ENCODE data around the gene TAF13.

TAF13 gene, protein sequence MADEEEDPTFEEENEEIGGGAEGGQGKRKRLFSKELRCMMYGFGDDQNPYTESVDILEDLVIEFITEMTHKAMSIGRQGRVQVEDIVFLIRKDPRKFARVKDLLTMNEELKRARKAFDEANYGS

DNA sequence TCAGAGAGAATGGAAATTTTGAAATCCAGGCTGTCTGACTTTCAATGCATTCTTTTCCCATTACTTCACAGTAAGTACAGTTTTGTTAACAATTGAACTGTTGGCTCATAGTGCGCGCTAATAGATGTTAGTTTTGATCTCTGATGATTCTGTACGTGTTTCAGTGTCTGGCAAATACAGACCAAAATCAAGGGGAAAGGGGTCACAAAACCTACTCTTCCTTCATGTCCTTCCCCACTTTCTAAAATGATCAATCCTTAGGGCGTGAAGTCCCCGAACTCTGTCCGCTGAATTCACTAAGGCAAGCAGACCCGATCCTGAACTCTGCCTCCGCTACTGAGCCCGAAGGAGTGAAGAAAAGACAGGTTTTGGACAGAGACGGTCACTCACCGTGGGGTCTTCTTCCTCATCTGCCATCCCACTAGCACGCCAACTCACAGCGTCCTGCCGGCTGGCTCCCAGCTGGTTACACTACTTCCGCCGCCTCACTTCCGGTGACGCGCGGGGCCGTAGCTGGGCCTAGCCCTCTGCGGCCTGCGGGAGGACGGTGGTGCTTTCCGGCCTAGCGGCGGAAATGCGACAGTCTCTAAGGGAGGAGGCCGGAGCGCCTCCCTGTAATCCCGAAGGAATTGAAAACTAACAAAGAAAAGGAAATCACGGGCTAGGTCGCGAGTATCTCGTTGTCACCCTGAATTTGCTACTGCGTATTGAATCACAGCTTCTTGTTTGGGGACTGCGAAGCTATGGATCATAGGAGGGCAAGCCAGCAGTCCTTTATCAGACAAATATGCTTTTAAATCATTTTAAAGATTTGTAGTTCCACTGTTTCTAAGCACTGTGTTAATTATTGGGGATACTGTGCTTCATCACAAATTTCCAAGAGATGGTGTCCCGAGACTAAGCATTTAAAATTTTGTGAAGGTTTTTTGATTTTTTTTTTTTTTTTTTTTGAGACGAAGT is at the start of gene TAF13:
TSS of gene TAF13 (minus strand) at position 473 of the 960 bp plus-strand sequence. CDS start at position 417, 56 bp downstream.
- Histone ChIP-seq H3K9ac (ENCODE audit: low read depth, low read length) (peak within 1 kb of the TSS; percentile 92), H3K9me3 (ENCODE audit: control insufficient read depth, insufficient read depth, low read length) (no peaks in the 10 kb centered on the region), H3K4me1 (ENCODE audit: insufficient read depth, low read length) (0 out of 2 replicates have a peak, but pooled peaks cover 4% of the 10 kb centered on the region), H3K36me3 (ENCODE audit: insufficient read depth, low read length) (no peaks in the 10 kb centered on the region)

- Histone ChIP-seq H3K4me1 (ENCODE audit: insufficient read depth, low read length) (no peaks in the 10 kb centered on the region), H3K36me3 (ENCODE audit: insufficient read depth, low read length) (no peaks in the 10 kb centered on the region), H3K9ac (ENCODE audit: low read depth, low read length) (no peak overlapping the region), H3K9me3 (ENCODE audit: control insufficient read depth, insufficient read depth, low read length) (no peaks in the 10 kb centered on the region)
Measured at GRCh38 chr1:109120356-109120755, 44.6 kb upstream of the TAF13 start.

GRCh38 chr1:109118089-109118488 is 42.3 kb upstream of the TAF13 start:
- H3K36me3 ChIP-seq (ENCODE audit: insufficient read depth, low read length), result no peaks in the 10 kb centered on the region
- H3K9me3 ChIP-seq (ENCODE audit: control insufficient read depth, insufficient read depth, low read length), result no peaks in the 10 kb centered on the region
- no peak overlapping the region for H3K9ac ChIP-seq (ENCODE audit: low read depth, low read length)
- no peaks in the 10 kb centered on the region for H3K4me1 ChIP-seq (ENCODE audit: insufficient read depth, low read length)

GRCh38 chr1:109116286-109116685 is 40.5 kb upstream of the TAF13 start:
- no peaks in the 10 kb centered on the region for H3K4me1 ChIP-seq (ENCODE audit: insufficient read depth, low read length)
- no peaks in the 10 kb centered on the region for H3K36me3 ChIP-seq (ENCODE audit: insufficient read depth, low read length)
- no peak overlapping the region for H3K9ac ChIP-seq (ENCODE audit: low read depth, low read length)
- no peaks in the 10 kb centered on the region for H3K9me3 ChIP-seq (ENCODE audit: control insufficient read depth, insufficient read depth, low read length)

- Histone ChIP-seq H3K9me3 (ENCODE audit: control insufficient read depth, insufficient read depth, low read length) (no peaks in the 10 kb centered on the region), H3K4me1 (ENCODE audit: insufficient read depth, low read length) (no peaks in the 10 kb centered on the region), H3K36me3 (ENCODE audit: insufficient read depth, low read length) (no peaks in the 10 kb centered on the region), H3K9ac (ENCODE audit: low read depth, low read length) (no peak overlapping the region)
Measured at GRCh38 chr1:109115685-109116084, 39.9 kb upstream of the TAF13 start.

GRCh38 chr1:109114342-109114674 is 38.5 kb upstream of the TAF13 start:
- H3K9me3 ChIP-seq (ENCODE audit: control insufficient read depth, insufficient read depth, low read length), result no peaks in the 10 kb centered on the region

GRCh38 chr1:109113590-109114341 is 38.0 kb upstream of the TAF13 start, which contains the start of gene ELAPOR1:
ELAPOR1 (plus strand) TSS chr1:109114115; CDS start chr1:109114184, 69 bp downstream.
- peak within 1 kb of the TSS; percentile 46; the same call in 1 of the 2 replicates for H3K9ac ChIP-seq (ENCODE audit: low read depth, low read length)
- H3K36me3 ChIP-seq (ENCODE audit: insufficient read depth, low read length), result no peaks in the 10 kb centered on the region
- H3K4me1 ChIP-seq (ENCODE audit: insufficient read depth, low read length), result no peaks in the 10 kb centered on the region
- H3K9me3 ChIP-seq (ENCODE audit: control insufficient read depth, insufficient read depth, low read length), result no peaks in the 10 kb centered on the region

More at GRCh38 chr1:109114342-109114674, 38.5 kb upstream of the TAF13 start:
- Histone ChIP-seq H3K9ac (ENCODE audit: low read depth, low read length) (peak overlapping the region; percentile 46; the same call in 1 of the 2 replicates), H3K36me3 (ENCODE audit: insufficient read depth, low read length) (no peaks in the 10 kb centered on the region), H3K4me1 (ENCODE audit: insufficient read depth, low read length) (no peaks in the 10 kb centered on the region)

DNA sequence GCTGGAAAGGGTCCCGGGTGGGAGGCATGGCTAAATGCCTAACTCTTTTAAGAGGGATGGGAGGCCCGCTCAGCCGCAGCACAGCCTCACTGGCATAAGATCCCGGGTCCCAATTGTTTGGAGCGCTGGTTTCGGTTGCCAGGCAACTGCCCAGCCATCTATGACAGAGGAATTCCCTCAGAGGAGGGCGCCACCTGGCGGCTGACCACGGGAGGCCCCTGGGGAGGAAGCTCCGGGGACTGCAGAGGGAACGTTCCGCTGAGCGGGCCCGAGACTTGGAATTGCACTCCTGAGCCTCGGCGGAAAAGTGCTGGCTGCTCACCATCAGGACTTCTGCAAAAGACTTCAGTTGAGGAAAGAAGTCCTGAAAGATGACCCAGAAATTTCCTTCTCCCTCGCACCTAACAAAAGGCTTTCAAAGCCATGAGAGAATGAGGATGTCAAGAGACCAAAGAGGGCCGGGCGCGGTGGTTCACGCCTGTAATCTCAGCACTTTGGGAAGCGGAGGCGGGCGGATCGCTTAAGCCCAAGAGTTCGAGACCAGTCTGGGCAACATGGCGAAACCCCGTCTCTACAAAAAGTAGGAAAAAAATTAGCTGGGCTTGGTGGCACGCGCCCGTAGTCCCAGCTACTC is 37.0 kb upstream of the TAF13 start:
- Histone ChIP-seq H3K9ac (ENCODE audit: low read depth, low read length) (peak overlapping the region; percentile 46; the same call in 1 of the 2 replicates), H3K4me1 (ENCODE audit: insufficient read depth, low read length) (no peaks in the 10 kb centered on the region), H3K9me3 (ENCODE audit: control insufficient read depth, insufficient read depth, low read length) (no peaks in the 10 kb centered on the region), H3K36me3 (ENCODE audit: insufficient read depth, low read length) (no peaks in the 10 kb centered on the region)

GRCh38 chr1:109112056-109112651 is 36.4 kb upstream of the TAF13 start:
- H3K4me1 ChIP-seq (ENCODE audit: insufficient read depth, low read length), result no peaks in the 10 kb centered on the region
- no peaks in the 10 kb centered on the region for H3K9me3 ChIP-seq (ENCODE audit: control insufficient read depth, insufficient read depth, low read length)
- H3K36me3 ChIP-seq (ENCODE audit: insufficient read depth, low read length), result no peaks in the 10 kb centered on the region
- H3K9ac ChIP-seq (ENCODE audit: low read depth, low read length), result no peak overlapping the region

DNA sequence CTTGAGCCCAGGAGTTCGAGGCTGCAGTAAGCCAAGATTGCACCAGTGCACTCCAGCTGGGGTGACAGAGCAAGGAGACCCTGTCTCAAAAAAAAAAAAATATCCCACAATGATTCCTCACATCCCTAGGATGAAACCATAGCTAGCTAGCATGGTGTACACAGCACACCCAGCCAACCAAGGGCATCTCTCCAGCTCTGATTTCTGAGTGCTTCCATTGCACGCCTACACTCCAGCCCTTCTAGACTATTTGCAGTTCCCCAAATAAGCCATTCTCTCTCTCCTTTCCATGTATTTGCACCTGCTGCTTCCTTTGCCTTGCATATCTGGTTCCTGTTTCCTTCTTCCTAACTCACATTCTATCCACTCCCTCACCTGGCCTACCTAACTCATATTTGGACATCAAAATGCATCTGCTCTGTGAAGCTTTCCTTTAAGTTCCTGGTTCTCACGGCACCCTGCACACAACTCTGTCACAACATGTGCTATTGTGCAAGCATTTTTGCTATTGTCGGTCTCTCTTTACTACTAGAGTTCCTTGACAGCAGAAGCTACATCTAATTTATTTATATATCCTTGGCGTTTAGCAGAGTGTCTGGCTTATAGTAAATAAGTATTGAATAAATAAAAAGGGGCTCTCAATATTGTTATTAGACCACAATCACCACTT is 35.7 kb upstream of the TAF13 start:
- Histone ChIP-seq H3K9ac (ENCODE audit: low read depth, low read length) (no peak overlapping the region), H3K4me1 (ENCODE audit: insufficient read depth, low read length) (no peaks in the 10 kb centered on the region), H3K9me3 (ENCODE audit: control insufficient read depth, insufficient read depth, low read length) (no peaks in the 10 kb centered on the region)

GRCh38 chr1:109109906-109110305 is 34.1 kb upstream of the TAF13 start:
- Histone ChIP-seq H3K36me3 (ENCODE audit: insufficient read depth, low read length) (no peaks in the 10 kb centered on the region), H3K4me1 (ENCODE audit: insufficient read depth, low read length) (no peaks in the 10 kb centered on the region), H3K9me3 (ENCODE audit: control insufficient read depth, insufficient read depth, low read length) (no peaks in the 10 kb centered on the region), H3K9ac (ENCODE audit: low read depth, low read length) (no peak overlapping the region)

More for the DNA sequence above, 35.7 kb upstream of the TAF13 start:
- H3K36me3 ChIP-seq (ENCODE audit: insufficient read depth, low read length), result no peaks in the 10 kb centered on the region

DNA sequence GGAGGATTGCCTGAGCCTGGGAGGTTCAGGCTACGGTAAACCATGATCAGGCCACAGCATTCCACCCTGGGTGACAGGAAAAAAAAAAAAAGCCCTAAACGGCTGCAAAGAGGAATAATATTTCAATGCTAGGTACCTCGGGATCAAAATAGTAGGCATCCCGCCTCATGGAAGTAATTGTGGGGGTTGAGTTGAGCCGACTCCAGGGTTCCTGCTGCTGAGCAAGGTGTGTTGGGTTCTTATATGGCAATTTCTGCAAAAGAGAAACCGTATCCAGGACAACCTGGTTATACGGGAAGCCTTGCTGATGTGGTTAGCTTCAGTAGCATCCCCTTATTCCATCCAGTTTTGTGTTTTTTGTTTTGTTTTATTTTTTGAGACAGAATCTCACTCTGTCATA is 32.0 kb upstream of the TAF13 start:
- H3K9me3 ChIP-seq (ENCODE audit: control insufficient read depth, insufficient read depth, low read length), result no peaks in the 10 kb centered on the region
- no peaks in the 10 kb centered on the region for H3K36me3 ChIP-seq (ENCODE audit: insufficient read depth, low read length)
- no peaks in the 10 kb centered on the region for H3K4me1 ChIP-seq (ENCODE audit: insufficient read depth, low read length)
- H3K9ac ChIP-seq (ENCODE audit: low read depth, low read length), result no peak overlapping the region

GRCh38 chr1:109105881-109106280 is 30.1 kb upstream of the TAF13 start:
- H3K9me3 ChIP-seq (ENCODE audit: control insufficient read depth, insufficient read depth, low read length), result no peaks in the 10 kb centered on the region
- no peak overlapping the region for H3K9ac ChIP-seq (ENCODE audit: low read depth, low read length)
- H3K36me3 ChIP-seq (ENCODE audit: insufficient read depth, low read length), result no peaks in the 10 kb centered on the region
- no peaks in the 10 kb centered on the region for H3K4me1 ChIP-seq (ENCODE audit: insufficient read depth, low read length)
